ENCODE measurements around the gene FAM24A. TPM values are rescaled to one million over a fixed set of nuclear protein-coding genes. Genes with fewer than 3 reads are reported as not detected.

The FAM24A gene
- total RNA-seq, 1 donor from 2014 or later = not detected

- no peaks in the 10 kb centered on the region for H3K27me3 ChIP-seq
- H3K4me1 ChIP-seq = peaks cover 0 to 2% of the 10 kb centered on the region in 2 donors
- no peaks in the 10 kb centered on the region for H3K36me3 ChIP-seq
- no peak for DNase-seq (ENCODE audit: low spot score in 2 of 2)
- H3K27ac ChIP-seq = no peak overlapping the region
- intact Hi-C loops (cut with DNase I) = no loop called here
- no peaks in the 10 kb centered on the region for H3K9me3 ChIP-seq
- no peak overlapping the region for H3K4me3 ChIP-seq
- TF ChIP-seq, protein P1, sequence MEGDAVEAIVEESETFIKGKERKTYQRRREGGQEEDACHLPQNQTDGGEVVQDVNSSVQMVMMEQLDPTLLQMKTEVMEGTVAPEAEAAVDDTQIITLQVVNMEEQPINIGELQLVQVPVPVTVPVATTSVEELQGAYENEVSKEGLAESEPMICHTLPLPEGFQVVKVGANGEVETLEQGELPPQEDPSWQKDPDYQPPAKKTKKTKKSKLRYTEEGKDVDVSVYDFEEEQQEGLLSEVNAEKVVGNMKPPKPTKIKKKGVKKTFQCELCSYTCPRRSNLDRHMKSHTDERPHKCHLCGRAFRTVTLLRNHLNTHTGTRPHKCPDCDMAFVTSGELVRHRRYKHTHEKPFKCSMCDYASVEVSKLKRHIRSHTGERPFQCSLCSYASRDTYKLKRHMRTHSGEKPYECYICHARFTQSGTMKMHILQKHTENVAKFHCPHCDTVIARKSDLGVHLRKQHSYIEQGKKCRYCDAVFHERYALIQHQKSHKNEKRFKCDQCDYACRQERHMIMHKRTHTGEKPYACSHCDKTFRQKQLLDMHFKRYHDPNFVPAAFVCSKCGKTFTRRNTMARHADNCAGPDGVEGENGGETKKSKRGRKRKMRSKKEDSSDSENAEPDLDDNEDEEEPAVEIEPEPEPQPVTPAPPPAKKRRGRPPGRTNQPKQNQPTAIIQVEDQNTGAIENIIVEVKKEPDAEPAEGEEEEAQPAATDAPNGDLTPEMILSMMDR (IDR thresholded peaks at IDR 0.05) = no peak
Observed at GRCh38 chr10:122875843-122876466, 34.5 kb upstream of the FAM24A start.

- Histone ChIP-seq H3K4me3 (no peak overlapping the region), H3K27ac (no peak overlapping the region), H3K27me3 (no peaks in the 10 kb centered on the region), H3K4me1 (peaks cover 0 to 2% of the 10 kb centered on the region in 2 donors), H3K36me3 (no peaks in the 10 kb centered on the region), H3K9me3 (no peaks in the 10 kb centered on the region)
- intact Hi-C loops (cut with DNase I) = no loop called here
- DNase-seq (ENCODE audit: low spot score in 2 of 2) = no peak
- TF ChIP-seq, protein P1 (IDR thresholded peaks at IDR 0.05) = no peak
Observed at GRCh38 chr10:122876467-122876855, 33.9 kb upstream of the FAM24A start.

DNA sequence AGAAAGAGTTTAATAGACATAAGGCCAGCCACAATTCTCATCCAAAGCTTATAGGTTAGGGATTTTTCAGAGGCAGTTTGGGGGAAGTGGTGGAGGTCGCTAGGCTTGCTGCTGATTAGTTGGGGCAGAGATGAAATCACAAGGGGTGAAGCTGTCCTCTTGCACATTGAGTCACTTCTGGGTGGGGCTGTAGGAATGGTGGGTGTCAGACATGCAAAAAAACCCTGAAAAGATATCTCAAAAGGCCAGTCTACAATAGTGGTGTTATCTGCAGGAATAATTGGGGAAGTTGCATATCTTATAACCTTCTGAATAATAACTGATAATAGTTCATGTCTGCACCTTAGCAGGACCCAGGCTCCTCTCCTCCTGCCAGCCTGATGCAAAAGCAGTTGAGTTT is 33.1 kb upstream of the FAM24A start:
- TF ChIP-seq, protein P1 (IDR thresholded peaks at IDR 0.05) = no peak
- Histone ChIP-seq H3K9me3 (no peaks in the 10 kb centered on the region), H3K27me3 (no peaks in the 10 kb centered on the region), H3K4me1 (peaks cover 0 to 2% of the 10 kb centered on the region in 2 donors), H3K27ac (no peak overlapping the region), H3K36me3 (no peaks in the 10 kb centered on the region), H3K4me3 (no peak overlapping the region)
- no peak for DNase-seq (ENCODE audit: low spot score in 2 of 2)
- intact Hi-C loops (cut with DNase I) = no loop called here

DNA sequence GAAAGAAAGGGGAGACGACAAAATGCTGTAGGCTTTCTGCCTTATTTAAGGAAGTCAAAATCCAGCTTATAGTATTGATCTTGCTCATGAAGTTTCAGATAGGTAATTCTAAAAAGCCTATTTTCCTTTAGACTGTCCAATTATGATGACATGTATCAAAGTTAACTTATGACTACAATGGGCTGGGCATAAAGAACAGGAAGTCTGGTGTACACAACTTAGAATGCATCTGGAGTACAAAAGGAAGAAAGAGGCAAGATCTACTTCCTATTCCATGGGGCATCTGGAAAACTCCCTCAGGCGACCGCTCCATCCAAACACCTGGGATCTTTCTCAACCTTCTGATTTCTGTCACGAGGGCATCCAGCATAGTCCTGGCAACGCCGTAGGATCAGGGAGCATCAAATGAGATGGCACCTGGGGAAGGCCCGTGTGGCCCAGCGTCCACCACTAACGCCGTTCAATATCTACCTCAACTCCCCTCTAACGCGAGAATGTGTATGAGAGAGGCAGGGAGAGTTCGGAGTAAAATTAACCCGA is 31.5 kb upstream of the FAM24A start:
- DNase-seq (ENCODE audit: low spot score in 2 of 2) = no peak
- Histone ChIP-seq H3K27me3 (no peaks in the 10 kb centered on the region), H3K9me3 (no peaks in the 10 kb centered on the region), H3K27ac (peak overlapping the region in 1 of 2 donors; percentile 24), H3K4me1 (peaks cover 0 to 2% of the 10 kb centered on the region in 2 donors), H3K4me3 (peak overlapping the region; percentile 54 to 68), H3K36me3 (no peaks in the 10 kb centered on the region)
- TF ChIP-seq, protein P1 (IDR thresholded peaks at IDR 0.05) = no peak
- intact Hi-C loops (cut with DNase I) = no loop called here

DNA sequence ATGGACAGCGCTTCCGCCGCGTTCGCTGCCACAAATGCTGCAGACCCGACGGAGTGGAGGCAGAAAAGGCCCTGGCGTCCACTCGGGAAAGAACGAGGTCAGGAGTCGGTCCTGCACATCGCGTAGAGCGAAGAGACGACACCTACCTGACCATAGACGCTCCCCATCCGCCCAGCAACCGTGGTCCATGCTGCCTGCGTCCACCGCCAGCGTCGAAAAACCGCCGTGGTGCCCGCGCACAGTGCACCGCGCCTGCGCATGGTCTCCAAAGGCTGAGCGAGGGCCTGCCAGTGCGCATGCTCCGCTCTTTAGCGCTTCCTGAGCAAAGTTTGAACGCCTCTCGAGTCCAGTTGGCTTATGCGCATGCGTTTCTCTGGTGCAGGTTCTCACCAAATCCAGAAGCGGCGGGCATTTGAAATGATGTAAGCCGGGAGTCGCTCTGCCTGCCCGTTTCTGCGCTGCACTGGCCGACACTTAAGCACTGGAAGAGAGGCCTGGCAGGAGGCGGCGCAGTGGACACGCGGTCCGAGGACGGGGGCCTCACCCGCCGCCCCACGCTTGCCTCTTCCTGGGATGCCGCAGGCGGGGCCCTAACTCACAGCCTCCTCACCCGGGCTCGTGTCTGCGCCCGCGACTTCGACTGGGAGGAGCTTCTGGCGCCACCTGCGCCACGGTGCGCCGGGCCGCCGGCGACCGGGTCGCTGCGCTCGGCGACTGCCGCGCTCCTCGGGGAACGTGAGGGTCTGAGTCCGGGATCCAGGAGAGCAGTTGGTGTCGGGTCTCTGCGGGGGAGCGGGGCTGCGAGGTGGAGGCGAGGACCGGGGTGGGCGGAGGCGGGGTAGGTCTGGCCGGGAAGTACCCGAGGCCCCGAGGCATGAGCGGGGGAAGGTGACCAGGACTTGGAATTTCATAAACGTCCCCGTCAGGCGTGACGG is 30.8 kb upstream of the FAM24A start, which contains the start of gene FAM24B:
FAM24B (minus strand) TSS at position 243 of the 935 bp plus-strand sequence. CDS start 29,066 bp downstream, outside the sequence.
- H3K36me3 ChIP-seq = no peaks in the 10 kb centered on the region
- peak; percentile 62 to 92 for DNase-seq (ENCODE audit: low spot score in 2 of 2)
- H3K4me1 ChIP-seq = peaks cover 0 to 2% of the 10 kb centered on the region in 2 donors
- no peaks in the 10 kb centered on the region for H3K9me3 ChIP-seq
- intact Hi-C loops (cut with DNase I) = no loop called here
- H3K27me3 ChIP-seq = no peaks in the 10 kb centered on the region
- TF ChIP-seq, protein P1 (IDR thresholded peaks at IDR 0.05) = no peak
- peak within 1 kb of the TSS in 1 of 2 donors; percentile 24 for H3K27ac ChIP-seq
- H3K4me3 ChIP-seq = peak within 1 kb of the TSS; percentile 54 to 68
